Left ventricle myocardium inferior (tissue), 1 donor: ENCODE data around the gene KCND3. TPM values are rescaled to one million over a fixed set of nuclear protein-coding genes. Genes with fewer than 3 reads are reported as not detected.

Source experiments
- DNase-seq: peaks from one replicate; pipeline ENCODE4 v3.0.0-alpha.2; 2020
- H3K27ac ChIP-seq: fragments of 200-600 bp; replicated peaks from 2 replicates; pipeline ENCODE4 v1.8.0; 2021
- H3K27me3 ChIP-seq: fragments of 200-600 bp; 2 replicates; pipeline ENCODE4 v1.8.0; 2021; ENCODE audit warnings: low read depth
- H3K36me3 ChIP-seq: fragments of 200-600 bp; 2 replicates; pipeline ENCODE4 v1.8.0; 2021
- H3K4me1 ChIP-seq: fragments of 200-600 bp; 2 replicates; pipeline ENCODE4 v1.8.0; 2021
- H3K4me3 ChIP-seq: fragments of 200-600 bp; 2 replicates; pipeline ENCODE4 v1.8.0; 2021; ENCODE audit warnings: mild to moderate bottlenecking, moderate library complexity
- H3K9me3 ChIP-seq: fragments of 200-600 bp; replicated peaks from 2 replicates; pipeline ENCODE4 v1.8.0; 2021
- CTCF ChIP-seq: fragments of 200-600 bp; IDR thresholded peaks from 2 replicates; pipeline ENCODE4 v1.8.0; 2021; ENCODE audit warnings: antibody characterized with exemption, mild to moderate bottlenecking, borderline replicate concordance
- intact Hi-C: fragments of 100-400 bp; cut with micrococcal nuclease; formaldehyde crosslinking; loops from one replicate; pipeline ENCODE4 v1.11.0; 2022
- total RNA-seq: library from RNA; stranded (reverse); fragmentation: NEBNext Ultra II Directional; extraction: Animal tissue kit (Norgen Biotek cat#: 25700); gene quantifications from one replicate; pipeline ENCODE4 v1.2.1, GENCODE V29; 2021
- donor health status: DM: no; HTN: yes; CAD: no; lungs with severe emphysema.

Gene KCND3
- total RNA-seq, 1 donor from 2014 or later = 19.2 TPM

GRCh38 chr1:111867868-111868440, 121.5 kb downstream of the KCND3 start:
- no peak for DNase-seq
- Histone ChIP-seq H3K4me1 (peaks cover 10% of the 10 kb centered on the region), H3K27ac (no peak overlapping the region), H3K27me3 (no peaks in the 10 kb centered on the region), H3K9me3 (no peaks in the 10 kb centered on the region), H3K4me3 (no peak overlapping the region), H3K36me3 (no peaks in the 10 kb centered on the region)
- intact Hi-C loops = no loop called here
- TF ChIP-seq CTCF = no peak

GRCh38 chr1:111864862-111865261, 124.6 kb downstream of the KCND3 start:
- H3K27ac ChIP-seq = no peak overlapping the region
- H3K4me1 ChIP-seq = peaks cover 32% of the 10 kb centered on the region
- H3K36me3 ChIP-seq = no peaks in the 10 kb centered on the region
- TF ChIP-seq CTCF = no peak
- no peaks in the 10 kb centered on the region for H3K9me3 ChIP-seq
- H3K4me3 ChIP-seq = no peak overlapping the region
- intact Hi-C loops = no loop called here
- H3K27me3 ChIP-seq = peaks cover 4% of the 10 kb centered on the region
- DNase-seq = no peak

GRCh38 chr1:111863401-111863800, 126.1 kb downstream of the KCND3 start:
- intact Hi-C loops = no loop called here

GRCh38 chr1:111862599-111862998, 126.9 kb downstream of the KCND3 start:
- H3K9me3 ChIP-seq = no peaks in the 10 kb centered on the region
- H3K27me3 ChIP-seq = peaks cover 4% of the 10 kb centered on the region
- TF ChIP-seq CTCF = no peak
- no peak overlapping the region for H3K4me3 ChIP-seq
- intact Hi-C loops = no loop called here
- no peaks in the 10 kb centered on the region for H3K36me3 ChIP-seq
- DNase-seq = no peak
- peak overlapping the region; percentile 50 for H3K27ac ChIP-seq
- H3K4me1 ChIP-seq = peaks cover 38% of the 10 kb centered on the region

More at GRCh38 chr1:111863401-111863800, 126.1 kb downstream of the KCND3 start:
- no peak for TF ChIP-seq CTCF
- H3K4me3 ChIP-seq = no peak overlapping the region
- H3K4me1 ChIP-seq = peaks cover 32% of the 10 kb centered on the region
- H3K27me3 ChIP-seq = peaks cover 4% of the 10 kb centered on the region
- DNase-seq = no peak
- H3K27ac ChIP-seq = no peak overlapping the region
- no peaks in the 10 kb centered on the region for H3K36me3 ChIP-seq
- no peaks in the 10 kb centered on the region for H3K9me3 ChIP-seq

GRCh38 chr1:111861523-111861922, 127.9 kb downstream of the KCND3 start:
- Histone ChIP-seq H3K4me1 (peaks cover 46% of the 10 kb centered on the region), H3K4me3 (no peak overlapping the region), H3K36me3 (no peaks in the 10 kb centered on the region), H3K9me3 (no peaks in the 10 kb centered on the region), H3K27ac (peak overlapping the region; percentile 50), H3K27me3 (peaks cover 8% of the 10 kb centered on the region)
- no peak for DNase-seq
- no peak for TF ChIP-seq CTCF
- intact Hi-C loops = no loop called here
